NK-92 treated with Interleukin-12 subunit alpha and Interleukin-12 subunit beta, amount 100 ng/mL, for 24 hours (cell line): ENCODE measurements around the gene KIRREL1.
A peak's percentile ranks its signal among the peaks of the same experiment; 100 is the strongest.
"Not testable (repeated sequence)": the region's sequence is repeated elsewhere in the genome, so short reads cannot be mapped to it uniquely, and the experiment has no call there.

Source experiments
- DNase-seq: peaks from one replicate; lab custom pipeline; 2025; lab: John Stamatoyannopoulos, UW

KIRREL1 gene

GRCh38 chr1:158105352-158106095 lies 112.1 kb downstream of the KIRREL1 start:
- DNase-seq = no peak

- no peak for DNase-seq
Measured at GRCh38 chr1:158107916-158108315, 114.5 kb downstream of the KIRREL1 start.

- no peak for DNase-seq
Measured at GRCh38 chr1:158112994-158113758, 119.7 kb downstream of the KIRREL1 start.

GRCh38 chr1:158113759-158114127 lies 120.3 kb downstream of the KIRREL1 start:
- DNase-seq = no peak

- DNase-seq = no peak
Measured at GRCh38 chr1:158115126-158115525, 121.7 kb downstream of the KIRREL1 start.

- no peak for DNase-seq
Measured at GRCh38 chr1:158116311-158117167, 123.1 kb downstream of the KIRREL1 start.

- no peak for DNase-seq
Measured at GRCh38 chr1:158117854-158118704, 124.6 kb downstream of the KIRREL1 start.

GRCh38 chr1:158118713-158119402 lies 125.4 kb downstream of the KIRREL1 start:
- no peak for DNase-seq

- DNase-seq = no peak
Measured at GRCh38 chr1:158119976-158120653, 126.7 kb downstream of the KIRREL1 start.

- DNase-seq = no peak
Measured at GRCh38 chr1:158121604-158122254, 128.3 kb downstream of the KIRREL1 start.

GRCh38 chr1:158122833-158123388 lies 129.5 kb downstream of the KIRREL1 start:
- DNase-seq = no peak

GRCh38 chr1:158124034-158124433 lies 130.6 kb downstream of the KIRREL1 start:
- no peak for DNase-seq

- peak; percentile 18 for DNase-seq
Measured at GRCh38 chr1:158124999-158125398, 131.6 kb downstream of the KIRREL1 start.

- DNase-seq = no peak
Measured at GRCh38 chr1:158126425-158126824, 133.0 kb downstream of the KIRREL1 start.

GRCh38 chr1:158128531-158128930 lies 135.1 kb downstream of the KIRREL1 start:
- DNase-seq = not testable (repeated sequence)

- DNase-seq = no peak
Measured at GRCh38 chr1:158131217-158131616, 137.8 kb downstream of the KIRREL1 start.

GRCh38 chr1:158140764-158141192 lies 147.3 kb downstream of the KIRREL1 start:
- DNase-seq = no peak

- no peak for DNase-seq
Measured at GRCh38 chr1:158145173-158145719, 151.8 kb downstream of the KIRREL1 start.

- no peak for DNase-seq
Measured at GRCh38 chr1:158146165-158146564, 152.7 kb downstream of the KIRREL1 start.
